GM12864 (cell line): ENCODE measurements around the gene MYL11.

Experiments
- DNase-seq: peaks from one replicate; pipeline ENCODE4 v3.0.0-alpha.2; 2011; ENCODE audit warnings: low read depth
- H3K4me3 ChIP-seq: 2 replicates; pipeline ENCODE4 v1.5.1; 2011; ENCODE audit warnings: mild to moderate bottlenecking, low read depth, low read length, control low read depth
- TF ChIP-seq, protein P1 (sequence below): IDR thresholded peaks from 2 replicates; pipeline ENCODE4 v1.5.1; 2011; ENCODE audit warnings: low read depth, mild to moderate bottlenecking, moderate library complexity, low read length, control low read depth, inconsistent platforms; ENCODE audit errors: missing control alignments

MYL11 gene

DNA sequence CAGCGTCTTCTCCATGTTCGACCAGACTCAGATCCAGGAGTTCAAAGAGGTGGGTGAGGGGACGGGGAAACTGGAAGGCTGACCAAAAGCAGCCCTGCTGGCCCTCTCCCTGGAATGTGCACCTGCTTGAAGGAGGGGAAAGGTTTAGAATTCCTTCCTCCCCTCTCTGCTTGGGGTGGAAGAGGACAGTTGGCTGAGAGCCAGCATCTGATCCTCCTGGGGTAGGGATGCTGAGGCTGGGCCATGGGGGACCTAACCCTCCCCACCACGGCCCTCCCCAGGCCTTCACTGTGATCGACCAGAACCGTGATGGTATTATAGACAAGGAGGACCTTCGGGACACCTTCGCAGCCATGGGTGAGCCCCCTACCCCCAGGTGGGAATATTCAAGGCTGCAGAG is 1.3 kb downstream of the MYL11 start:
- TF ChIP-seq, protein P1, sequence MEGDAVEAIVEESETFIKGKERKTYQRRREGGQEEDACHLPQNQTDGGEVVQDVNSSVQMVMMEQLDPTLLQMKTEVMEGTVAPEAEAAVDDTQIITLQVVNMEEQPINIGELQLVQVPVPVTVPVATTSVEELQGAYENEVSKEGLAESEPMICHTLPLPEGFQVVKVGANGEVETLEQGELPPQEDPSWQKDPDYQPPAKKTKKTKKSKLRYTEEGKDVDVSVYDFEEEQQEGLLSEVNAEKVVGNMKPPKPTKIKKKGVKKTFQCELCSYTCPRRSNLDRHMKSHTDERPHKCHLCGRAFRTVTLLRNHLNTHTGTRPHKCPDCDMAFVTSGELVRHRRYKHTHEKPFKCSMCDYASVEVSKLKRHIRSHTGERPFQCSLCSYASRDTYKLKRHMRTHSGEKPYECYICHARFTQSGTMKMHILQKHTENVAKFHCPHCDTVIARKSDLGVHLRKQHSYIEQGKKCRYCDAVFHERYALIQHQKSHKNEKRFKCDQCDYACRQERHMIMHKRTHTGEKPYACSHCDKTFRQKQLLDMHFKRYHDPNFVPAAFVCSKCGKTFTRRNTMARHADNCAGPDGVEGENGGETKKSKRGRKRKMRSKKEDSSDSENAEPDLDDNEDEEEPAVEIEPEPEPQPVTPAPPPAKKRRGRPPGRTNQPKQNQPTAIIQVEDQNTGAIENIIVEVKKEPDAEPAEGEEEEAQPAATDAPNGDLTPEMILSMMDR = no peak
- no peak for DNase-seq
- H3K4me3 ChIP-seq = no peak overlapping the region

DNA sequence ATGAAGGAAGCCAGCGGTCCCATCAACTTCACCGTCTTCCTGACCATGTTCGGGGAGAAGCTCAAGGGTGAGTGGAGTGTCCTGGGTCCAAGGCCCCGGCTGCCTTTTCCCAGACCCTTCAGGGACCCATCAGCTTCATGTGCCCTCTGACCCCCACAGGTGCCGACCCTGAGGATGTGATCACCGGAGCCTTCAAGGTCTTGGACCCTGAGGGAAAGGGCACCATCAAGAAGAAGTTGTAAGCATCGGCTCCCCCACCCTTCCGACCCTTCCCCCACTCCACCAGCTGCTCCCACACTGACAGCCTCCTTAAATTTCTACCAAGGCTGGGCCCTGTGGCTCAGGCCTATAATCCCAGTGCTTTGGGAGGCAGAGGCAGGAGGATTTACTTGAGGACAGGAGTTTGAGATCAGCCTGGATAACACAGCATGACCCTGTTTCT is 1.9 kb downstream of the MYL11 start:
- DNase-seq = no peak
- TF ChIP-seq, protein P1 = no peak
- no peak overlapping the region for H3K4me3 ChIP-seq

DNA sequence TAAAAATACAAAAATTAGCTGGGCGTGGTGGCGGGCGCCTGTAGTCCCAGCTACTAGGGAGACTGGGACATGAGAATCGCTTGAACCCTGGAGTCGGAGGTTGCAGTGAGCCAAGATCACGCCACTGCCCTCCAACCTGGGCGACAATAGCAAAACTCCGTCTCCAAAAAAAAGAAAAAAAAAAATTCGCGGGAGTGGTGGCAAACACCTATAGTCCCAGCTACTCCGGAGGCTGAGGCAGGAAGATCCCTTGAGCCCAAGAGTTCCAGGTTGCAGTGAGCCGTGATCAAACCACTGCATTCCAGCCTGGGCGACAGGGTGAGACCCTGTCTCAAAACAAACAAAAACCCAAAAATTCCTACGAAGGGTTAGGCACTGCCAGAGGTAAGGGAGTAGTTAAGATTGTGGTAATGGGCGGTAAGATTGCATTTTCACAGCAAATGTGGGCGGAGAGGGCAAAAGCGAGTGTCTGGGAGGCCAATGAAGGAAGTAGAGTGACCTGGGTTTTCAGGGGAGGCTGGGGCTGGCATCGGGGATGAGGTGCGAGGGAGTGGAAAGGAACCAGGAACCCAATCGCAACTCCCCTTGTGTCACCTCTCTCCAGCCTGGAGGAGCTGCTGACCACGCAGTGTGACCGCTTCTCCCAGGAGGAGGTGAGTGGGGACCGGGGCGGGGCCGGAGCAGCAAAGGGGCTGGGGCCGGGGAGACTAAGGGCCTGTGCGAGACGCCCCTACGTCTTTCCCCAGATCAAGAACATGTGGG is 2.6 kb downstream of the MYL11 start:
- no peak for DNase-seq
- TF ChIP-seq, protein P1 = no peak
- peak overlapping the region; percentile 57 for H3K4me3 ChIP-seq

DNA sequence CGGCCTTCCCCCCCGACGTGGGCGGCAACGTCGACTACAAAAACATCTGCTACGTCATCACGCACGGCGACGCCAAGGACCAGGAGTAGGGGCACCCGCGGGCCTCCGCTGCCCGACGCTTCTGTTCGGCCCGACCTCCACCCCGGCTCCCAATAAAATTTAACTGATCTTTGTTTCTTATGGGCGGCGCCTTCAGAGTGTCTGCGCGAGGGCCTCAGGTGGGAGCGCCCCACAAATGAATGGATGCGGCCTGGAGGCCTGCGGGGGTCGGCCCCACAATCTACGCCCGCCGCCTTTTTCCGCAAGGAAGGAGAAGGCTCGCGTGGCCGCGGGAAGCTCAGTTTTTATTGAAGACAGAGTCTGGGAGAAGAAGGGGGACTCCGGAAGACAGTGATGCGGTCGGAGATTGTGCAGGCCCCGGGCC is 3.2 kb downstream of the MYL11 start:
- peak overlapping the region; percentile 57 for H3K4me3 ChIP-seq
- DNase-seq = peak; percentile 72
- TF ChIP-seq, protein P1 = no peak

DNA sequence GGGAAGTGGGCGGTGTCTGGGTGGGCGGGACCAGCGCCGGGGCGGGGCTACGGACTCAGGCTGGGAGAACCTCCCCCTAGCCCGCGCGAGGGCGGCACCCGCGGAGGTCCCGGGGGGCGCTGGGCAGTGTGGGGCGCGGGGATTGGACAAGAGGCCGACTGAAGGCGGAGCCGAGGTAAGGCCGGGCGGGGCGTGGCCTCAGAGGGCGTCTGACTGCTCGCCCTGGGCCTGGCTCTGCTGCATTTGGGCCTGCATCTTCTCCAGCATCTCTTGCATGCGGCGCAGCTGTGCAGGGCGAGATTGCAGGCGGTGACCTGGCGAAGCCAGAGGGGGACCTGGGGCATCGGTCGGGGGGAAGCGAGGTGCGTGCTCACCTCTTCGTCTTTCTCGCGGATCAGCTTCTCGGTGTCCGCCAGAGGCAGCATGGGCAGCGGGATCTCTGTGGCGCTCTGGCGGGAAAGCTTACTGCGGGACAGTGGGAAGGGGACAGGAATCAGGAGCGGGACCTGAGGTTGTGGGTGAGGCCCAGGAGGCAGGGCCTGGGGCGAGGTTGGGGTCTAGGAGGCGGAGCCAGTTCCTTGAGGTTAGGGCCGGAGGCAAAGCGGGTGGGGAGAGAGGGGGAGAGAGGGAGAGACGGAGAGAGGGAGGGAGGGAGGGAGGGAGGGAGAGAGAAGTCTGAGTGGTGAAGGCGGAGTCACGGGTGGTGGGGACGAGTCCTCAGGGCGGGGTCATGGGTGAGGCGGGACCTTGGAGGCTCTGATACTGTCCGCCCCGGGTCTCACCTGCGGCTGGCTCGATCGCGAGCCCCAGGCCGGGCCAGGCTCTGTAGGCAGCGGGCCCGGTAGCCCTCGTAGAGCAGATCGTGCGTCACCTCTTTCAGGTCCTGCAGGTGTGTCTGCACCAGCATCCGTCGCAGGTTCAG is 3.9 kb downstream of the MYL11 start:
- H3K4me3 ChIP-seq = peak overlapping the region; percentile 57
- DNase-seq = peak; percentile 89
- TF ChIP-seq, protein P1 = no peak

DNA sequence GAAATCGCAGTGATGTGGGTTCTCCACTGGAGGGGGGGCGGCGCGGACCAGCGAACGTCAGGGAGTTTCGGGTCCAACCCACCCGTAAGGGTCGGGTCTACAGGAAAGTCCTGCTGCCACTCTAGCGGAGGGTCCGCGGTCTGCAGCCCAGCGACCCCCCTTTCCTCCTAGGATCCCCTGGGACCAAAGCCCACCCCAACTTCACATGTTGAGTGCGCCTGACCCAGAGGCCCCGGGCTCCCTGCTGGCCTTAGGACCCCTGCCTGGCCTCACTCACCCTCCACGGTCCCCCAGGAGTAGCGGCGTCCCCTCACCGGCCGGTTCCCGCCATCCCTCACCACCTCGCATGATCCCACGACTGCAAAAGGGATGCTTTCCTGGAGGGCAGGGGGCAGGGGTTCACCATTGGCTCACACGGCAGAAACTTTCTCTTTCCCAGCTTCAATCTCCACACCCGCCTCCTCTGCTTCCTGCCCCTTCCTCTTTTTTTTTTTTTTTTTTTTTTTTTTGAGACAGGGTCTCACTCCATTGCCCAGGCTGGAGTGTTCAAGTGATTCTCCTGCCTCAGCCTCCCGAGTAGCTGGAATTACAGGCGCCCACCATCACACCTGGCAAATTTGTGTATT is 4.7 kb downstream of the MYL11 start:
- H3K4me3 ChIP-seq = peak overlapping the region; percentile 52
- TF ChIP-seq, protein P1 = no peak
- DNase-seq = no peak
